ENCODE data around the gene NPAS3. TPM values are rescaled to one million over a fixed set of nuclear protein-coding genes. Genes with fewer than 3 reads are reported as not detected.

NPAS3 gene
- total RNA-seq, 4 donors from 2014 or later = 1.9 to 10.6 (median 2.2) TPM

DNA sequence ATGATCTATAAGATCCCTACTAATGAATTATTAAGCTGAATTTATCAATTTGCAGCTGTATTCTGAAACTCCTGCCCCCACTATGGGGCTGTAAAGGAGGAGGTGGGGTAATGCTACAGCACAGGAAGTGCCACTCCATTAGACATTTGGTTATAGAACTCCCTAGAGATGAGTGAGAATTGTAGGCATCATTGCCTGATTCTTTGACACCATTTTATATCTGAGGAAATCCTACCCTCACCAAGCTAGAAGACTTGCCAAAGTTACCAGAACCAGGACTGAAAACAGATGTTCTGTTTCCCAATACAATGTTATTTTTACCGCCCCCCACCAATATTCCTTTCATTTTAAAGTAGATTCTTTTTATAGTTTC is 829.8 kb downstream of the NPAS3 start:
- Histone ChIP-seq H3K4me1 (no peaks in the 10 kb centered on the region), H3K4me3 (no peak overlapping the region), H3K9me3 (no peaks in the 10 kb centered on the region), H3K27me3 (no peaks in the 10 kb centered on the region), H3K36me3 (no peaks in the 10 kb centered on the region), H3K27ac (no peak overlapping the region)
- WGBS, 2 donors (ENCODE audit: low coverage in 1 of 2) = 80 to 100% methylated on average over 1 of the region's 1 CpG
- TF ChIP-seq POLR2AphosphoS5 (IDR thresholded peaks at IDR 0.05) = no peak
- no peak for TF ChIP-seq EP300 (IDR thresholded peaks at IDR 0.05)
- TF ChIP-seq, protein P1, sequence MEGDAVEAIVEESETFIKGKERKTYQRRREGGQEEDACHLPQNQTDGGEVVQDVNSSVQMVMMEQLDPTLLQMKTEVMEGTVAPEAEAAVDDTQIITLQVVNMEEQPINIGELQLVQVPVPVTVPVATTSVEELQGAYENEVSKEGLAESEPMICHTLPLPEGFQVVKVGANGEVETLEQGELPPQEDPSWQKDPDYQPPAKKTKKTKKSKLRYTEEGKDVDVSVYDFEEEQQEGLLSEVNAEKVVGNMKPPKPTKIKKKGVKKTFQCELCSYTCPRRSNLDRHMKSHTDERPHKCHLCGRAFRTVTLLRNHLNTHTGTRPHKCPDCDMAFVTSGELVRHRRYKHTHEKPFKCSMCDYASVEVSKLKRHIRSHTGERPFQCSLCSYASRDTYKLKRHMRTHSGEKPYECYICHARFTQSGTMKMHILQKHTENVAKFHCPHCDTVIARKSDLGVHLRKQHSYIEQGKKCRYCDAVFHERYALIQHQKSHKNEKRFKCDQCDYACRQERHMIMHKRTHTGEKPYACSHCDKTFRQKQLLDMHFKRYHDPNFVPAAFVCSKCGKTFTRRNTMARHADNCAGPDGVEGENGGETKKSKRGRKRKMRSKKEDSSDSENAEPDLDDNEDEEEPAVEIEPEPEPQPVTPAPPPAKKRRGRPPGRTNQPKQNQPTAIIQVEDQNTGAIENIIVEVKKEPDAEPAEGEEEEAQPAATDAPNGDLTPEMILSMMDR (IDR thresholded peaks at IDR 0.05) = no peak
- no peak for TF ChIP-seq POLR2A (IDR thresholded peaks at IDR 0.05)
- ATAC-seq = no peak

DNA sequence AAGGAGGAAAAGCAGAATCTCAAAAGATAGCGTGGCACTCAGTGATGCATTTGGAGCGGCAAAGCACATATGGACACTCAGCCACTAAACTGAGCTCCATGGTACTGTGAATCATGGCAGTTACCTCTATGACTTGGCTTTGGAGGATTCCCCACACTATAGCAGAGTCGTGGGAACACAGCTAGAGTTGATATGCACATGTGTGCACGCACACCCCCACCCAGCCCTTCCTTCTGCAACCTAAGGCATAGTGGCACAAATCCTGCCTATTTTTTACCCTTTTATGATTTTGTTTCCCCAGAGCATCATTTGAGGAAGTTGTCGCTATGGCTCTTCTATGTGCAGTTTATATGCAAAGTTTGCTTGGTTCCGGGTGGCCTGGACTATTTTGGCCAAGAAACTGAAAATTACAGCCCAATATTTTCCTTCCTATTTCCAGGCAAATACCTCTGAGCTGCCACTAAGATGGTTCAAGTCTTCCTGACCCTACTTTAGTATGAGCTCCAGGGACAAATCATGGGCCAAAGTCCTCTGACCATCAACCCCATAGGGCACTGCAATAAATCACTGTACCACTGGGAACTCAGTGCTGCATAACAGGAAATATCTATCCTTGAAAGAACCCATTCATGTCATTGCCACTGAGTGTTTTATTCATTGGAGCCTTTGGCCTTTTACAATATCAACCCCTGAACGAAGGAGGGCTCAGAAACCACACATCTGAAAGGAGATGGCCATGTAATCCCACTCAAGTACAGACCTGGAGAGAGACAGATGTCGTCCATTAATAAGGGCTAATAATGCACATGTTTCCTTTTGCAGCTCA is 834.7 kb downstream of the NPAS3 start:
- Histone ChIP-seq H3K36me3 (no peaks in the 10 kb centered on the region), H3K27ac (no peak overlapping the region), H3K9me3 (no peaks in the 10 kb centered on the region), H3K27me3 (no peaks in the 10 kb centered on the region), H3K4me1 (no peaks in the 10 kb centered on the region), H3K4me3 (no peak overlapping the region)
- no peak for TF ChIP-seq POLR2A (IDR thresholded peaks at IDR 0.05)
- TF ChIP-seq, protein P1 (IDR thresholded peaks at IDR 0.05) = no peak
- no peak for TF ChIP-seq POLR2AphosphoS5 (IDR thresholded peaks at IDR 0.05)
- TF ChIP-seq EP300 (IDR thresholded peaks at IDR 0.05) = no peak
- no peak for ATAC-seq
- 82 to 89% methylated on average over 7 to 8 of the region's 8 CpGs for WGBS, 2 donors (ENCODE audit: low coverage in 1 of 2)

DNA sequence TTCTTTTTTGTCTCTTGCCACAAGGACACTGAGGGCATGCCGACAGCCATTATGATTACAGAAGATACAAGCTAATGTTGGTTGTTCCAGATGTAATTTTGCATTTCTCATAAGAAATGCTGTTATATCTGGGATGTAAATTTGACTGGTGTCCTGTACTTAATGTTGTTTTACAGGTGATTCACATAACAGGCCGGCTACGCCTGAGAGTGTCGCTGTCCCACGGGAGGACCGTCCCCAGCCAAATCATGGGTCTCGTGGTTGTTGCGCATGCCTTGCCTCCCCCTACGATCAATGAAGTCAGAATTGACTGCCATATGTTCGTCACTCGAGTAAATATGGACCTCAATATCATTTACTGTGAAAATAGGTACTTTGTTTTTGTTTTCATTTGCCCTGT is 835.5 kb downstream of the NPAS3 start:
- no peak for ATAC-seq
- H3K4me3 ChIP-seq = no peak overlapping the region
- no peaks in the 10 kb centered on the region for H3K4me1 ChIP-seq
- H3K9me3 ChIP-seq = no peaks in the 10 kb centered on the region
- WGBS, 2 donors (ENCODE audit: low coverage in 1 of 2) = 92 to 97% methylated on average over 6 to 11 of the region's 11 CpGs
- no peak for TF ChIP-seq POLR2AphosphoS5 (IDR thresholded peaks at IDR 0.05)
- no peak for TF ChIP-seq POLR2A (IDR thresholded peaks at IDR 0.05)
- TF ChIP-seq, protein P1 (IDR thresholded peaks at IDR 0.05) = no peak
- TF ChIP-seq EP300 (IDR thresholded peaks at IDR 0.05) = no peak
- no peaks in the 10 kb centered on the region for H3K27me3 ChIP-seq
- no peaks in the 10 kb centered on the region for H3K36me3 ChIP-seq
- H3K27ac ChIP-seq = no peak overlapping the region

DNA sequence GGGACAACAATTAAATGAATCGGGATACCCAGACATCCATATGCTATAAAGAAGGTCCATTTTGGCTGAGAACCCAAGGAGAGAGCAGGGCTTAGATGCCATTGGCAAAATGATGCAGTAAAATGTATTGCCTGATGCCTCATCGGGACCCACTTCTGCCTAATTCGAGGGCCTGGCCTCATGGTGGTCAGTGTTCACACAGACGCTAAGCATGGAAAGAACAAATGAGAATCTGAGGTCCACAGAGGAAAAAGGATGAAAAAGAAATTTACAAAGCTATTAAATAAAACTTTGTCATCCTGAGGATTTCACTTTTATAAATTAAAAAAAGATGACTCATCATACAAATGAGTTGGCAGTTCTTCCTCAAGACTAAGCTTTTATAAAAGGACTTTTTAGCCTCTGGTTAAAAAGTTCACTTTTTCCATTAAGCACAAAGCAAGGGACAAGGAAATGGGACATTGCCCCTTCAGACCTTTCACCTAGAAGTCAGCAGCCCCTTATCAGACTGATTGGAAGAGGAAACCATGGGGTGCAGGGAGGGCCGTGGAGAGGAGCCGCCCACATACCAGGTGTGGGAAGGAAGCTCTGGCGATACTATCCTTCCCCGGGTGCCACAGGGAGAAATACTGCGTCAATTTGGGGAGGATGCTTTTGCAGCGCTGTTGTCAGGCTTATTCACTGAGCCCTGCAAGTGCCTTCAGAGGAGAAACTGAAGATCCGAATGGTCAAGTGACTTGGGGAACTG is 836.2 kb downstream of the NPAS3 start:
- TF ChIP-seq POLR2A (IDR thresholded peaks at IDR 0.05) (no peak), EP300 (IDR thresholded peaks at IDR 0.05) (no peak), POLR2AphosphoS5 (IDR thresholded peaks at IDR 0.05) (no peak)
- TF ChIP-seq, protein P1 (IDR thresholded peaks at IDR 0.05) = no peak
- no peaks in the 10 kb centered on the region for H3K27me3 ChIP-seq
- no peaks in the 10 kb centered on the region for H3K4me1 ChIP-seq
- no peak for ATAC-seq
- H3K36me3 ChIP-seq = no peaks in the 10 kb centered on the region
- no peak overlapping the region for H3K27ac ChIP-seq
- 57 to 75% methylated on average over 5 to 6 of the region's 11 CpGs for WGBS, 2 donors (ENCODE audit: low coverage in 1 of 2)
- H3K9me3 ChIP-seq = no peaks in the 10 kb centered on the region
- H3K4me3 ChIP-seq = no peak overlapping the region
